Measurements from ENCODE around the gene TMTC3.

- TF ChIP-seq EZH2 (IDR thresholded peaks at IDR 0.05) (no peak), POLR2AphosphoS5 (IDR thresholded peaks at IDR 0.05; ENCODE audit: borderline replicate concordance, low read depth, low read length) (no peak)
These were observed 103.8 kb downstream of the TMTC3 start for GRCh38 chr12:88245905-88246304.

All from SK-N-MC (cell line).